HG03108 (cell line): ENCODE data around the gene ETNK2.

ENCODE experiments used
- ATAC-seq: cut with Tn5 transposase; IDR thresholded peaks from one replicate; pipeline ENCODE4 v1.9.1; 2021; ENCODE audit warnings: moderate library complexity; ENCODE audit not compliant: unreplicated experiment

ETNK2 gene

GRCh38 chr1:204178487-204179281 lies 26.8 kb upstream of the ETNK2 start:
- ATAC-seq, result no peak

GRCh38 chr1:204177133-204177532 lies 25.3 kb upstream of the ETNK2 start:
- ATAC-seq, result no peak

GRCh38 chr1:204176049-204176448 lies 24.2 kb upstream of the ETNK2 start:
- no peak for ATAC-seq

GRCh38 chr1:204174958-204175357 lies 23.1 kb upstream of the ETNK2 start:
- ATAC-seq, result no peak

GRCh38 chr1:204172404-204173029 lies 20.7 kb upstream of the ETNK2 start:
- ATAC-seq, result no peak

- no peak for ATAC-seq
Observed at GRCh38 chr1:204171751-204172178, 19.9 kb upstream of the ETNK2 start.

- ATAC-seq, result no peak
Observed at GRCh38 chr1:204170494-204171155, 18.8 kb upstream of the ETNK2 start.

- ATAC-seq, result no peak
Observed at GRCh38 chr1:204169858-204170257, 18.0 kb upstream of the ETNK2 start.

- no peak for ATAC-seq
Observed at GRCh38 chr1:204167730-204168129, 15.9 kb upstream of the ETNK2 start.

GRCh38 chr1:204166219-204166618 lies 14.4 kb upstream of the ETNK2 start, which contains the start of gene REN:
TSS of gene REN (minus strand) at chr1:204166337. CDS start at chr1:204166293, 44 bp downstream.
- ATAC-seq, result no peak

GRCh38 chr1:204162494-204163074 lies 10.7 kb upstream of the ETNK2 start:
- ATAC-seq, result no peak

- ATAC-seq, result no peak
Observed at GRCh38 chr1:204161609-204162493, 10.0 kb upstream of the ETNK2 start.

GRCh38 chr1:204157962-204158361 lies 6.1 kb upstream of the ETNK2 start:
- no peak for ATAC-seq

GRCh38 chr1:204155881-204156280 lies 4.0 kb upstream of the ETNK2 start:
- no peak for ATAC-seq

- ATAC-seq, result no peak
Observed at GRCh38 chr1:204154568-204155255, 2.9 kb upstream of the ETNK2 start.

GRCh38 chr1:204153667-204154066 lies 1.8 kb upstream of the ETNK2 start:
- no peak for ATAC-seq

- ATAC-seq, result no peak
Observed at GRCh38 chr1:204152310-204153044, 633 bp upstream of the ETNK2 start.

- ATAC-seq, result no peak
Observed at GRCh38 chr1:204150702-204151551, 917 bp downstream of the ETNK2 start.
